GM21447 (cell line): Measurements from ENCODE around the gene LAMP2.
"Not testable (repeated sequence)": the region's sequence is repeated elsewhere in the genome, so short reads cannot be mapped to it uniquely, and the experiment has no call there.

Experiments
- ATAC-seq: cut with Tn5 transposase; IDR thresholded peaks from one replicate; pipeline ENCODE4 v1.9.1; 2021; ENCODE audit not compliant: unreplicated experiment

The LAMP2 gene

DNA sequence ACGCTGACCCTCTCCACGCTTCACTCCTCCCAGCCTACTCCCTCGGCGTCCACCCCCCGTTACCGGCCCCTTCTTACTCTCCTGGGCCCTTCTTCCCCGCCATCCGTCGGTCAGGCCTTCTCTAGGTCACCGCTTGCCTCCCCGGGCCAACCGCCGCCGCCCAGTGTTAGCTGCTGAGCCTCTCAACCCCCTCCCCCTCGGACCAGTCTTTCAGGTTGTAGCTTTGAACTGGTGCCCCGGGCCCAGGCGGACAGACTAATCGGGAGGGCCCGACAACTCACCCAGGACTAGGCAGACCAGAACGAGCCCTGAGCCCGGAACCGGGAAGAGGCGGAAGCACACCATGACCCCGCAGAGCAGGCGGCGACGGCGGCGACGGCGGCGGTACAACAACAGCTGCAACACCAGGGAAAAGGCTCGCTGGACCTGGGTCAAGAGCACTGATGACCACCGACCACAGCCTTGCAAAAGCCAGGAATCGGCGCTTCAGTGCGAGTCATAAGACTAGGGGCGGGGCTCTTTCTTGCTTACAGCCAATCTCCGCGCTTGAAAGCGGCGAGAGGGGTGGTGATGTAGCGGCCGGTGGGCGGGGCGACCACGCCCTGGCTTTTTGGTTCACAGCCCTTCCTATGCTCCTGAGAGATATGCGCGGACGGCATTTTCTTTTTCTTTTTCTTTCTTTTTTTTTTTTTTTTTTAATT lies at the start of gene LAMP2:
Gene LAMP2 (minus strand): TSS at position 472 of the 701 bp plus-strand sequence. CDS start 127 bp downstream, at position 345.
- ATAC-seq = peak; percentile 94

DNA sequence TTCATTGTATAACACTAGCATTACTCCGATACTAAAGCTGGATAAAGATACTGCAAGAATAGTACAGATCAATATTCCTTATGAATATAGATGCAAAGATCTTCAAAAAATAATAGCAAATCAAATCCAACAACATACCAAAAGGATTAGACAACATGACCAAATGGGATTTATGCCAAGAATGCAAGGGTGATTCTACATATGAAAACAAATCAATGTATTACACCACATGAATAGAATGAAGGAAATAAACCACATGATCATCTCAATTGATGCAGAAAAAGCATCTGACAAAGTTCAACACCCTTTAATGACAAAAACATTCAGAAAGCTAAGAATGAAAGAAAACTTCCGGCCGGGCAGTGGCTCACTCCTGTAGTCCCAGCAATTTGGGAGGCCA lies 48.8 kb upstream of the LAMP2 start:
- ATAC-seq = no peak

DNA sequence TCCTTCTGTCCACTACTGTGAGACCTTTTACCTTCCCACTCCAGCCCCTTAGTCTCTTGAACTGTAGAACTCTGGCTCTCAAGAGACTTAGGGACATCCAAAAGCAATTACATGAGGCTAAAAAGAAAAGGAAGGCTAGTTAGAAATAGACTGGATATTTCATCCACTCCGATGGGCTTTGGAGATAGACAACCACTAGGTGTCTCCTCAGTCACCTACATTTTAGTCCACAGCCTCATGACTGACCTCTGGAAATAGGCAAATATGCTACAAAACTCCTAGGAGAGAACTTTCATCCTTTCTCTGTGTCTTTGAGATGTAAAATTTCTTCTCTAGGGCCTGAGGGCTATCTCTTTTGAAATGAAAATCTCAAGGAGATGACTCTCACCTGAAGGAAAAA lies 45.1 kb upstream of the LAMP2 start:
- no peak for ATAC-seq

DNA sequence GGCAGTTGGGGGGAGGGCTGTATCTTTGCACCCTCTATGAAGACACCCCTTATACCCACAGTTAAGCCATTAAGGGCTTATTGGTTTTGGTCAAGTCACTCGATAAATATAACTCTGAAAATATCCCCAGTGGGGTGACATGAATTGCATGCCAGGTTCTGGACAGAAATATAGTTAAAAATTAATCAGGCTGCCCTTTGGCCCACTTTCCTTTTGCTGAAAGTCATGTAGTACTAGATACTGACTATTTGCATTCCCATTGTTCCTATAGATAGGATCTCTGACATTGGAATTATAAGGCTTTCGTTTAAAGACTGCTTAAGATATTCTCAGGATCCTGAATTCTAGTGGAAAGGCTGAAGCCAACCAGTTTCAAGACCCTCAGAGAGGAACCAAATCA lies 43.5 kb upstream of the LAMP2 start:
- ATAC-seq = no peak

DNA sequence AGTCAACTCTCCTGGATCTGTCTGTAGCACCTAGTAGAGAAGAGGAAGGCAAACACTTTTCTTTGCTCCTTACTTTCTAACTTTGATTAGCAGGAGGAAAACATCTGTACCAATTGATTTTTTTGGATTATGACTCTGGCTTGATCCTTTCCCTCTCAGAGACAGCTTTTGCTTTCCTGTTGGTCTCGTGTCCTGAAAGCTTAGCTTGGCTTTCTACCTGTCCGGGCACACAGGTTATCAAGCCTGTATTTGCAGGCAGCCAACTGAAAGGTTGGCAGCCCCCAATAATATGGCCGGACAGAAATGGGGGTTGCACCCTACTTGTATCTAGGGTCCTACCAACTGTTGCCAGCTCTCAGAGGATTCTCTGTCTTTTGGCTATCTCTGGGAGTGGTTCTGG lies 43.1 kb upstream of the LAMP2 start:
- no peak for ATAC-seq

DNA sequence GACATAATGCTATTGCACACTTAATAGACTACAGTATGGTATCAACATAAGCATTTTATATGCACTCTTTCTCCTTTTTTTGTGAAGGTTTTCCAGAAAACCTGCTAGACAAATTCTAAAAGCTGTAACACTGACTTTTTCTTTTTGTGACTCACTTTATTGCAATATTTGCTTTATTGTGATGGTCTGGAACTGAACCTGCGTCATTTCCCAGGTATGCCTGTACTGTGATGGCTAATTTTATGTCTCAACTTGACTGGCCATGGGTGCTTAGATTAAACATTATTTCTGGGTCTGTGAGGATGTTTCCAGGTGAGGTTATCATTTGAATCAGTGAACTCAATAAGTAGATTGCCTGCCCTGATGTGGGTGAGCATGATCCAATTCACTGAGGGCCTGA lies 35.5 kb upstream of the LAMP2 start:
- ATAC-seq = no peak

DNA sequence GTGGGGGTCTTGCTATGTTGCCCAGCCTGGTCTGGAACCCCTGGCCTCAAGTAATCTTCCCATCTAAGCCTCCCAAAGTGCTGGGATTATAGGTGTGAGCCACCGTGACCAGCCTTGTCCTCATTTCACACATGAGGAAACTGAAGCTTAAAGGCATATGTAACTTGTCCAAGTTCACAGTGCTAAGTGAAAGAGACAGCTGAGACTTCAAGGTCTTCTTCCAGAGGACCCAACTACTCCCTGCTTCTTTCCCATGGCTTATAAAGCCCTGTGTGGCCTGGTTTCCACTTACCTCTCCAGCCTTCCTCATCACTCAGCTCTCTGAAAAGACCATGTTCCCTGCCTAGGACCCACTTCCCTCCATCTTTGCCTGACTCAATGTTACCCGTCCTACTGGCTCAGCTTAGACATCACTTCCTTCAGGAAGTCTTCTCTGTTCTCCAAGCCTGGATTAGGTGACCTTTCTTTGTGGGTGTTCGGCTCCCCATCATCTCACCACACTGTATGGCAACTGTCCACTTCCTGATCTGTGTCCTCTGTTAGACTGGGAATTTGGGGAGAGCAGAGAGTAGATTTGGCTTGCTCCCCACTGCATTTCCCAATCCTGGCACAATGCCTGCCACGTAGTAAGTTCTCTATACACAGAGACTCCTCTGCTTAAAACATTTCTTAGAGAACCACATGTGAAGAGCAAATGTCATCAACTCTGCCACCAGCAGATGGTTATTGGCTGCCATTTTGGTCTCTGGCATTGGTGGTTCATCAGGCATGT lies 30.4 kb upstream of the LAMP2 start:
- ATAC-seq = no peak

DNA sequence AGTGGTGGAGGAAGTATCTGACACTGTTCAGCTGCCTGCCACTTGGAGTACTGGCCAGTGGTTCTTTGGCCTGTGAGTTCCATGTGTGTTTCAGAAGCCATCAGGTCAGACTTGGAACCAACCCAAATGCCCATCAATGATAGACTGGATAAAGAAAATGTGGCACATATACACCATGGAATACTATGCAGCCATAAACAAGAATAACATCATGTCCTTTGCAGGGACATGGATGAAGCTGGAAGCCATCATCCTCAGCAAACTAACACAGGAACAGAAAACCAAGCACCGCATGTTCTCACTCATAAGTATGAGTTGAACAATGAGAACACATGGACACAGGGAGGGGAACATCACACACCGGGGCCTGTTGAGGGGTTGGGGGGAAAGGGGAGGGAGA lies 21.0 kb upstream of the LAMP2 start:
- ATAC-seq = not testable (repeated sequence)

DNA sequence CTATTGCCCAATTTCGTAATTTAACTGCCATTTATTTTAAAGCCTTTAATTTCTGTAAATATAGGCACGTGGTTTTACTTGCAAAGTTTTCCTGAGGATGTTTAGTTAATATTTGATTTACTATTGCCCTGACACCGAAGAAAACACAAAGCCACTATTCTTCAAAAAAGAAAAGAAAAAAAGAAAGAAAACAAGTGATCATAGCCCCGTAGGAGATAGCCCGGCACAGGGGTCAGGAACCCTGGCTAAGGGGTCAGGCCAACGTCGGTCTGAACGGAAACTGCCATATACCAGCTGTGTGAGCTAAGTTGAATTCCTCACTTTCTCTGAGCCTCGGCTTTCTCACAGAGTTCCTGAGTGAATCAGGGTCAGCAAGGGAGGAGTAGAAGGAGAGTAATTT lies 17.7 kb upstream of the LAMP2 start:
- ATAC-seq = no peak

DNA sequence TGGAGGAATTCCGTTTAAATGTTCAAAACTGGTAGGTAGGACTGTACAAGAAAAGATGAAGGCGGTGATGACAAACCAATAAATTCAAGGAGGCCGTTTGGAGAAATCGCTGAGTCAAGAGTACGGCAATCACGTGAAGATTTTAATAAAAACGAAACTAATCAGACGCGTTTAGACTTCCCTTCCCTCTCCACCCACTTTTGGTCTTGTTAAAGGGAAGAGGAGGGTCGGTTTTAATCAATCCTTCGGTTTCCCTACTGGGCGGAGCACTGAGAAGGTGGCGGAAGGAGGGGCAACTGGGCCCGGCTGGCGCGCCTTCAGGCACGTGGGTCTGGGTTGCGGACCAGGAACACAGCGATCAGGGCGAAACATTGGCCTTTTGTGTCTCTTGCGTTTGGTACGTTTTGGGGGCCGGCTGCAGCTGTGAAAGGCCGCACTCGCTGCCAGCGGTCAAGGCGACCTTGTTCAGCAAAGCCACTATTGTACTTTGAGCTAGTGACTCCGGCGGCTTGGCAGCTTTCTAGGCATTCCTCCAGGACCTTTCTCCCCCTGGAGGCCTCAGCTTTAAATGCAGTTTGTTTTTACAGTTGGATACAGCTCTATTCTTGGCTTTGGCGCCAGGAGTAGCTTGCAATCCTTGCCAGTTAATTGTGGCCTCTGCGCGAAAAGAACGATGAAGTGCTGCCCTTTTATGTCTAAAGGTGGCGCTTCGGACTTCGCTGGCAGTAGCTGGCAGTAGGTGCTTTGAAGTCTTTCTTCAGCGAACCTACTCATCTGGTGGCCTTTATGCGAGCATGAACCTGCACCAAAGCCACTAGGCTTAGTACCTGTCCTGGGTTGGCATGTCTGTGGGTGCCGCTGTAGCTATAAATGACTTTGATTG lies 16.8 kb upstream of the LAMP2 start:
- ATAC-seq = peak; percentile 78

DNA sequence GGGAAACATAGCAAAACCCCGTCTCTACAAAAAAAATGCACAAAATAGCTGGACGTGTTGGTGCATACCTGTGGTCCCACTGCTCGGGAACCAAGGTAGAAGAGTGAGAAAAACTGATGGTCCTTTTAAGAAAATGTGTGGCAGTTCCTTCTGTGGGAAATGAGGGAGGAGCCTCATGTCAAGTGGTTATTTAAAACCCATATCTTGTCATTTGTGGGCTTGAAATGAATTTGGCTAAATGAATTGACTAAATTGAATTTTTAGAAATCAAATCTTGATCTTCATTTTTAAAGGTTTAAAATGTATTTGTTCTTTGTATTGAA lies 16.2 kb upstream of the LAMP2 start:
- ATAC-seq = peak; percentile 14

DNA sequence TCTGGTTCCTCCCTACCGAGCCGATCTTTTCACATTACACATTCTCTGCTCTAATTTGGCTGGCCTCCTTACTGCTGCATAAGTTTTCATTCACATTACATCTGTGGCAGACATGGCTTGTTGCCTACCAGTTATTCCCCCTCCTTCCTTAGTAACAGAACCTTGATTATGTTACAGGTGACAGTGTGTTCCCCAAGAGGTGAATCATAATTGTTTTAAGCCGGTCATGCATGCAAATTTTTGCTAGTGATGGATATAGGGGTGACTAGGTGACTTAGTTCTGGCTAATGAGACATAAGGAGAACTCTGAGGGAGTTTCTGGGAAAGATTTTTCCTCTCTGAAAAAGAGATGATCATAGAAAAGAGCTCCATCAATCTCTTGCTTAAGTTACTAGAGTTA lies 8.4 kb upstream of the LAMP2 start:
- no peak for ATAC-seq

DNA sequence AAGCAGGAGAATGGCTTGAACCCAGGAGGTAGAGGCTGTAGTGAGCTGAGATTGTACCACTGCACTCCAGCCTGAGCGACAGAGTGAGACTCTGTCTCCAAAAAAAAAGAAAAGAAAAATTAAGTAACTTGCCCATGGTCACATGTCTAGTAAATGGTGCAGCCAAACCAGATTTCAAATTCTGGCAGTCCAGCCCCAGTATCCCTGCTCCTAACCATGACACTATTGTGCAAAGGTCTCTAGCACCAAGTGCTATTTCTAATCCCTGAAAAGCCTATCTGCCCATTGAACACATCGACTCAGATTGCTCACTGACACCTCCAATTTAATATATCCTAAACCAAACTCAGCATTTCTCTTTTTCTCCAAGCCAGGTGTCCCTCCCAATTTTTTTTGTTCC lies 7.6 kb upstream of the LAMP2 start:
- no peak for ATAC-seq

DNA sequence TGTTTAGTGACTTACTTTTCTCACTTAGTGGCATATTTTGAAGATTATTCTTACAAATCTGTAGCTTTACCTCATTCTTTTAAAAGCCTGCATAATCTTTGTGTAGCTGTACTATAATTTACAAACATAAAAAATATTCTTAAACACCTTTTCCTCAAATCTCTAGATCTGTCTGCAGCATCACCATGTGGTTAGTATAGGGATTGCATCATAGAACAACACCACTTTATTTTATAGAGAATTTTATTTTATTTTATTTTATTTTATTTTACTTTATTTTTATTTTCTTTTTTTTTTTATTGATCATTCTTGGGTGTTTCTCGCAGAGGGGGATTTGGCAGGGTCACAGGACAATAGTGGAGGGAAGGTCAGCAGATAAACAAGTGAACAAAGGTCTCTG lies 6.4 kb upstream of the LAMP2 start:
- ATAC-seq = not testable (repeated sequence)

DNA sequence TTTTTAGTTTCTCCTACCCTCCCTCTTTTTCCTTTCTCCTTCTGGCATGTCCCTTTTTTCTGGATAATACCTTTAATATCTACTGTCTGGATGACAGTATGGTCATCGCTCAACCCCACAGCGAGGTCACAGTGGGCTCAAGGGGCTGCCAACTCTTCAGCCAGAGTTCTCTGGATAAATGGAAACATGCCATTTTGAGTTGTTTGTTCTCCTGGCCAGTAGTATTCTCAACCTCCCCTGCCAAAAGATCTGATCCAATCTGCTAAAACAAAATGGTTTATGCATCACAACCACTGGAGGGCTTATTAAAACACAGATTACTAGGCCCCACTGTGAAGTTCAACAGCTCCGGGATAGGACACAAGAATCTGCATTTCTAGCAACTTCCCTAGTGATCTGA lies 5.0 kb upstream of the LAMP2 start:
- ATAC-seq = no peak

DNA sequence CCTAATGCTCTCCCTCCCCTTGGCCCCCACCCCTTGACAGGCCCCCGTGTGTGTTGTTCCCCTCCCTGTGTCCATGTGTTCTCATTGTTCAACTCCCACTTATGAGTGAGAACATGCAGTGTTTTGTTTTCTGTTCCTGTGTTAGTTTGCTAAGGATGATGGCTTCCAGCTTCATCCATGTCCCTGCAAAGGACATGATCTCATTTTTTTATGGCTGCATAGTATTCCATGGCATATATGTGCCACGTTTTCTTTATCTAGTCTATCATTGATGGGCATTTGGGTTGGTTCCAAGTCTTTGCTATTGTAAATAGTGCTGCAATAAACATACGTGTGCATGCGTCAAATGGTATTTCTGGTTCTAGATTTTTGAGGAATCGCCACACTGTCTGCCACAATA lies 561 bp upstream of the LAMP2 start:
- peak; percentile 8 for ATAC-seq

DNA sequence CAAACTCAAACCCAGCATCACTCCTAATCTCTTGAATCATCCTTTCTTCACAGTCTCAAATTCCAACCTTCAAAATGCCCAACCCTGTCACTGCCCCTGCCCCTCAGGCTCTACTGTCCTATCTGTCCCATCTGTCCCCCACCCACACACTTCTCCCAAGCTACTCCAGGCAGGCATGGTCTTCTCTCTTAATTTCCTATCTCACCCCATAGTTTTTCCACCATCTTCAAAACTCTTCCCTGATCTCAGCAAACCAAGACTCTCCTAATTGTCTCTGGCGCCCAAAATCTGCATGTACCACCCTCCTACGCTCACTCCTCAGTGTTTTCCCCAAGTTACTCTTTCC lies 644 bp downstream of the LAMP2 start:
- no peak for ATAC-seq

DNA sequence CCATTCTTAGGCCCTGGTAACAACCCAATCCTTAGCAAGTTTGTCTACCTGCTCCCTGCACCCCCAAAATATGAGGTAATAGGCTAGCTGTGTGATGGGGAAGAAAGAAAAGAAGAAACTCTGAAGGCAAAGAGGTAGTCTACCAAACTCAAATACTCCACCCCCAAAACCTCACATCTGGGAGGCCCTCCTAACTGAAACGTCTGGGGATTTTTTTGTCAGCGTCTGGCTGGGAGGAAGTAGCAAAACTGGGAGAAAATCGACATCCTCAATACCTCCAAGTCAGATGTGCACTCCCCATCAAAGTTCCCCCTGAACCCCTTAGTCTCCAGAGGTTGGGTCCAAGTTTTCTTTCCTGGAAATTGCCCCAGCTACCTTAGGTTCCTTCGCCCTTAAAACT lies 1.0 kb downstream of the LAMP2 start:
- no peak for ATAC-seq

DNA sequence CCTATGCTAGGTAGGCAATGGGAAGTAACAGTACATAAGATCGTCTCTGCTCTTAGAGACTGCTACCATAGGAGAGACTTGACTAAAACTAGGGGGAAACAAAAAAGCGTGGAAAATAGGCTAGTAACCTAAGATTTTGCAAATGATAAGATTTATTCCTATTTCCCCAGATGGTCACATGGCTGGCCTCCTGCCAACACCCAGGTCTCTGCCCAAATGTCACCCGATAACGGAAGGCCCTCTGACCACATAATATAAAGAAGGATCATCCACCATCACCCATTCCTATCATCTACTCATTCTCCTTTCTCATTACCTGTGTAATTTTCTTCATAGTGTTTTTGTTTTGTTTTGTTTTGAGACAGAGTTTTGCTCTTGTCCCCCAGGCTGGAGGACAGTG lies 4.7 kb downstream of the LAMP2 start:
- no peak for ATAC-seq

DNA sequence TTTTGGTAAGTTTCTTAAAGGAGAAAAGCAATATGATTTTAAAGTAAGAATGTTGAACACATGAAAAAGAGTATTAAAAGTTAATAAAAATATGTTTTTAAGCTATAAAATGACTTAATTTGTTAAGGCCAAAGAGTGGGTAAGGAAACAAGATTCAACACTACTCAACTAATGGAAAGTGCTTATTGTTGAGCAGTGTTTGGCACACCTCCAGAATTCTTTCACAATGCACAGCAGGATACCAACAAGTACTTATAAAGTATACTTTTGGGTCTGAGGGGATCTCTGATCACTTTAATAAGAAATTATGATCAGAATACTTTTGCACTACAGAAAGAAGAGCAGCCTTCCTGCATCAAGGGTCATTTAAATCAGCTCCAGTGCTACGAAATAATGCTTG lies 5.9 kb downstream of the LAMP2 start:
- ATAC-seq = no peak

DNA sequence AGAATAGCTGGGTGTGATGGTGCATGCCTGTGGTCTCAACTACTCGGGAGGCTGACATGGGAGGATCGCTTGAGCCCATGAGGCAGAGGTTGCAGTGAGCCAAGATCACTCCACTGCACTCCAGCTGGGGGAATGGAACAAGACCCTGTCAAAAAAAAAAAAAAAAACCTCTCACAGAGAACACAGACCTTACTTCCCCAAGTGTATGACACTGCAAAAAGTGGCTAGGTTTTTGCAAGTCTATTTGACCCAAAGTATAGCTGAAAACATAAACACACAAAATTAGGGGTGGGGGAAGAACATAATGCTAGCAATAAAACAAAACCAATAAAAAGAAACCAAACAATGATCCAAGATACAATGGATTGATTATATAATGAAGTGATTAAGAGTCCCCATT lies 6.7 kb downstream of the LAMP2 start:
- no peak for ATAC-seq

DNA sequence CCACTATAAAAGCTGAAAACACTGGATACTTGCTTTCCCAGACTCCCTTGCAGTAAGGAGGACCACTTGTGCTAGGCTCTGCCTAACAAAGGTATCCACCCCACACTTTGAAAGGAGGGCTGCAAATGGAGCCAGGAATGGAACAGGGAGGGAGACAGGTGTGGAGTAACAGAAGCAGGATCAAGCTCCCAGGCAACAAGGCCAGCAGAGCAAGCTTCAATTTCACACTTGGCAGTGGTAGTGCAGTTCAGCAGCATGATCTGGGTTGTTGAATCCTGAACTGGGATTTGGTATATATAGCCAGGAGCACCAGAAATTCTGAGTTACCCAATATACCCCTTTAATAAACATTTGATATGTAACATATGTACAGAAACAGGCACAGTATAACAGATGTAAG lies 9.8 kb downstream of the LAMP2 start:
- no peak for ATAC-seq
